Choroid plexus epithelial cell (primary cell): Measurements from ENCODE around the gene GALNT9.

Experiments
- DNase-seq: peaks from one replicate; pipeline ENCODE4 v3.0.0-alpha.2; 2010; ENCODE audit warnings: low read depth
- H3K4me3 ChIP-seq: 2 replicates; pipeline ENCODE4 v1.5.1; 2011; ENCODE audit warnings: low read depth, mild to moderate bottlenecking, control low read depth, low read length, moderate library complexity
- TF ChIP-seq, protein P1 (sequence below): conservative IDR thresholded peaks from 2 replicates; pipeline ENCODE4 v1.5.1; 2011; ENCODE audit warnings: low read depth, mild to moderate bottlenecking, control low read depth, inconsistent platforms, low read length, moderate library complexity

GALNT9 gene

DNA sequence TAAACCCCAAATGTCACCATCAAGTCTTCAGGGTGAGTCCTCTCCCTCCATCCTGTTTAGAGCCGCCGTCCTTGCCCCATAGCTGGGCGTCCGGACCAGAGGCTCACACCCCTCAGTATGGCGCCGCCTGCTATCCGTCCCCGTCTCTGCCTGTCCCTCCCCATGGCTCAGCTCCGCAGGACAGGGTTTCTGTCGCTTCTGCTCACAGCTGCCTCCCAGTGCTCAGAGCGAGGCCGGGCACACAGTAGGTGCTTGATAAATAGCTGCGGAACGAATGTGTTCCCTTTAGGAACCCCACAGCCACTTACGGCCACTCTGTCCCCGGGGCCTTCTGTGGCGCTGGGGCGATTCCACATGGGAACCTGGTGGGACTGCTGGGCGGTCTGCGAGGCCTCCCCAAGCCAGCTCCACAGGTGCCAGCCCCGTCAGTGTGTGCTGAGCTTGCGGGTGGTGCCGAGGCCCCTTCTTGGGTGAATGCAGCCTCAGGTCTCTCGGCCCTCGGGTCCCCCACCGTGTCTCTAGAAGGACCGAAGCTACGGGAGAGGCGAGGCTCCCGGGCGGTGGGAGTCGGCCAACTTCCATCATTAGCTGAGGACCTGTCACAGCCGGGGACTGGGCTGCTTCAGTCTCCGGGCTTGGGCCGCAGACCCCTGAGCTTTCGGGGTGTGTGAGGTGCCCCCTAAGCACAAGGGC is 122.2 kb downstream of the GALNT9 start:
- no peak overlapping the region for H3K4me3 ChIP-seq
- no peak for DNase-seq
- TF ChIP-seq, protein P1, sequence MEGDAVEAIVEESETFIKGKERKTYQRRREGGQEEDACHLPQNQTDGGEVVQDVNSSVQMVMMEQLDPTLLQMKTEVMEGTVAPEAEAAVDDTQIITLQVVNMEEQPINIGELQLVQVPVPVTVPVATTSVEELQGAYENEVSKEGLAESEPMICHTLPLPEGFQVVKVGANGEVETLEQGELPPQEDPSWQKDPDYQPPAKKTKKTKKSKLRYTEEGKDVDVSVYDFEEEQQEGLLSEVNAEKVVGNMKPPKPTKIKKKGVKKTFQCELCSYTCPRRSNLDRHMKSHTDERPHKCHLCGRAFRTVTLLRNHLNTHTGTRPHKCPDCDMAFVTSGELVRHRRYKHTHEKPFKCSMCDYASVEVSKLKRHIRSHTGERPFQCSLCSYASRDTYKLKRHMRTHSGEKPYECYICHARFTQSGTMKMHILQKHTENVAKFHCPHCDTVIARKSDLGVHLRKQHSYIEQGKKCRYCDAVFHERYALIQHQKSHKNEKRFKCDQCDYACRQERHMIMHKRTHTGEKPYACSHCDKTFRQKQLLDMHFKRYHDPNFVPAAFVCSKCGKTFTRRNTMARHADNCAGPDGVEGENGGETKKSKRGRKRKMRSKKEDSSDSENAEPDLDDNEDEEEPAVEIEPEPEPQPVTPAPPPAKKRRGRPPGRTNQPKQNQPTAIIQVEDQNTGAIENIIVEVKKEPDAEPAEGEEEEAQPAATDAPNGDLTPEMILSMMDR: no peak

DNA sequence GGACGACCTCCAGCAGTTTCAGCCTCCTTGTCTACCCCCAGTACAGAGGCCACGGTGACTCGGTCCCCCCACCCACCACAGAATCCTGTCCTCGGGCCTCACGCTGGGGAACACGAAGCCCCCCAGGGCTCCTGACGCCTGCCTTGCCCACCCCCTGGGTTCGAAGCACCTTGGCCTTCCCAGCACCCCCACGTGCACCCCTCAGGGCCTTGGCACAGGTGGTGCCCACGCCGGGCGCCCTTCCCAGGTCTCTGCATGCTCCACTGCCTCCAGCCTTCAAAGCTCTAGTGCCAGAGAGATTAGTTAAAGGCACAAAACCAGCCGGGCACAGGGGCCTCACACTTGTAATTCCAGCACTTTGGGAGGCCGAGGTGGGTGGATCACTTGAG is 123.3 kb downstream of the GALNT9 start:
- DNase-seq: no peak
- TF ChIP-seq, protein P1: no peak
- H3K4me3 ChIP-seq: no peak overlapping the region

DNA sequence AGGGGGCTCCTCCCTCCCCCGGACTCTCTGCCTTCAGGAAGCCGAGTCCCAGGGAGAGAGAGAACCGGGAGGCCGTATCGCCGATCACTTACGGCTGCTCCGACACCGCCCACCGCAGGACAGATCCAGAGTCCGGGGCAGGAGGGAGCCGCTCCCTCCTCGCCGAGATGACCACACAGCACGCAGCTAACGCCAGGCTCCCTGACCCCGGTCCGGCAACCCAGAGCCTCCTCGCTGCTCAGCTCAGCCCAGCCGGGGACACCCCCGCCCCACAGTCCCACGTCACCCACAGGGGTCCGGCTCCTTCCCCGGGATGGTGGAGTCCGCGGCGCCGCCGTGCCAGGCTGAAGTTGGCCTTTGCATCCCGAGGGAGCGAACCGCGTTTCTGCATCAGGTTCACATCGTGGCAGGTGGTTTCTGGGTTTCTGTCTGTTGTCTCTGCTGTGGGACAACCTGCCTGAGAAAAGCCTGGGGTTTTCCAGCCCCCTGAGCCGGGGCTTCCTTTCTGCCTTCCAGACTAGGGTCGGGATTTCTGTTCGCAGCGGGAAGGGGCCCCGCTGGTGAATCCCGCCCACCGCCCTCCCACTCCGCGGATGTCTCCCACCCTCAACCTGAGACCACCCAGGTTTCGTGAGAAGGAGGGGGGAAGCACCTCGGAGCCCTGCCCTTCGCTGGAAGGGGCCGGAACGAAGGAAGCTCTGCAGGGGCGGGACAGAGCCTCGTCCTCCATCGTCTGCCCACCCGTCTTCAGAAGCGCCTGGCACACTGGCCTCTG is 123.9 kb downstream of the GALNT9 start:
- TF ChIP-seq, protein P1: no peak
- H3K4me3 ChIP-seq: no peak overlapping the region
- DNase-seq: no peak

DNA sequence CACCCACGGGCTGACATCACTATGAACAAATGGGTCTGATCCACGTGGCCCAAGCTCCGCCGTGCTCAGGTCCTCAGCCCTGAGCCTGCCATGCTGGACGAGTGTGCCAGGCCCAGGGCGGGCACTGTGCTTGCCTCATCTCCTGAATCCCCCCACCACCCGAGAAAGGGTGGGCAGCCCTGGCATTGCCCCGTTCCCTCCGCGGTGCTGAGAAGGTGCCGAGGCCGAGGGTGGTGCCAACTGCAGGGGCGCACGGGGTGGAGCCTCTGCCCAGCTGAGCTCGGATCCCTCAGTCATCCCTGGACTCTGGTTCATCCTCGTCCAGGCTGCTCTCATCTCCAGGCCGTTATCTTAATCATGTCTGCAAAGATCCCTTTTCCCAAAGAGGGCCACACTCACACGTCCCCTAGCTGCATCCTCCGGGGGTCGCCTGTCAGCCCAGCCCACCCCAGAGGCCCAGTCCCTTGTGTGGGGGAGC is 124.6 kb downstream of the GALNT9 start:
- no peak for DNase-seq
- H3K4me3 ChIP-seq: no peak overlapping the region
- TF ChIP-seq, protein P1: no peak

DNA sequence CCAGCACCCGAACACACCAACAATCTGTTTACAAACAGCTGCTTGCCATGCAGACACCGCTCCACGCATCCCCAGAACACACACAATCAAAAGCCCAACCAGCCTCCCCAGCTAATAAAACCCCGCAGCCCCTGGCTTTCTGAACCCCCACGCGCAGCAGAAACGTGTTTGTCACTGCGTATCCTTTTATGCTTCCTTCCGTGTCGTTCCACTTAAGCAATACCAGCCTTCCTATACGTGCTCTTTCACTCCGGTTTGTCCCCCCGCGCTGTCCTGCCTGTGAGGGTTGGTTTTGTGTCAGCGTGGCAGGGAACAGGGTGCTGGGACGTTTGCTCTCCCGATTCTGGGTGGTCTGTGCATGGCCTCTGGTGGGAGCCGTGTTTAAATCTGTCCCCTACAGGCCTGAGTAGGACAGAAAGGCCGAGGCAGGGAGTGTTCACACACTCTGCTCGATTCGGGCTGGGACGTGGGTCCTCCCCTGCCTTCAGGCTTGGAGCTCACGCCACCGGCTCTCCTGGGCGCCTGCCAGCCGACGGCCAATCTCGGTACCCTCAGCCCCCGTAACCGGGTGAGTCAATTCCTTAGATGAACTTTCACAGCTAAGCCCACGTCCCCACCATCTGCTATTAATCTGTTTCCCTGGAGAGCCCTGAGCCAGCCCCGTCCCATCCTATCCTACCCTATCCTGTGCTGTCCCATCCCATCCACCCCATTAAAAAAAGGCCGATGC is 125.2 kb downstream of the GALNT9 start:
- H3K4me3 ChIP-seq: no peak overlapping the region
- DNase-seq: no peak
- TF ChIP-seq, protein P1: no peak

DNA sequence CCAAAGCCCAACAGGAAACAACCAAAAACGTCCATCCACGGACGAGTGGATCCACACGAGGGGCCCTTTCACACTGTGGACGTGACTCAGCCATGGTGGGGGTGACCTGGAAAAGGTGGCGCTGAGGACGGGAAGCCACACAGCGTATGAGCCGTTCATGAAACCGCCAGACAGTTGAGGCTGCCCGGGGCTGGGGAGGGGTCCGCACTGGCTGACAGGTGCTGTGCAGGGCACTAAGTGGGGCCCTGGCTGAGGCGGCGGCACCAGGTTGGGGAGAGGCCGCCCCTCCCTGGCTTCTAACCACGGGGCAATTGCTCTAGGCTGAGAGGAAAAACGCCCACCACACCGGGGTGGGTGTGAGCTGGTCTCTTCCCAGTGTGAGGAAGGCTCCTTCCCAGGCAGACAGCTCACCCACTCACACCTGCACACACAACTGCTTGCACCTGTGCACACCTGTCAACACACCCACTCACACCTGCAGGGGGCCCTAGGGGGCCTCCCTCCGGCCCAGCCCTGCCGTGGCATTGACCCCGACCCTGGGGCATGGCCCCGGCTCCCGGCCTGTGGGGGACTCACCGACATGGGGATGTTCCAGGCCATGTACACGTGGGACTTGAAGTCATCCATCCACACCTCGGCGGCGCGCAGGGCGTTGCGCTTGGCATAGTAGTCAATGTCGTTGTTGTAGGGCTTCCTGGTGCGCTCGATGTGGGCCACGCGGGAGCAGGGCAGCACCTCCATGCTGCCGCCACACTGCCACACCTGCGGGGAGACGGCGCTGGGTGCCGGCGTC is 126.3 kb downstream of the GALNT9 start:
- H3K4me3 ChIP-seq: no peak overlapping the region
- TF ChIP-seq, protein P1: no peak
- DNase-seq: no peak
